KMS-11 (cell line): ENCODE results near the gene UBQLN4.
A peak's percentile ranks its signal among the peaks of the same experiment; 100 is the strongest.

ENCODE experiments used
- H2AFZ ChIP-seq: fragments of 200-600 bp; sonication (generic); 2 replicates; pipeline ENCODE4 v1.6.1; 2016; ENCODE audit warnings: antibody characterized with exemption, mixed run types, low read depth
- H3K27ac ChIP-seq: fragments of 200-600 bp; sonication (generic); 2 replicates; pipeline ENCODE4 v1.6.1; 2016; ENCODE audit warnings: mild to moderate bottlenecking, mixed run types
- H3K27me3 ChIP-seq: fragments of 200-600 bp; sonication (generic); 2 replicates; pipeline ENCODE4 v1.6.1; 2017; ENCODE audit warnings: mild to moderate bottlenecking, low read depth, mixed run types, moderate library complexity; ENCODE audit not compliant: insufficient read depth
- H3K36me3 ChIP-seq: fragments of 200-600 bp; sonication (generic); 2 replicates; pipeline ENCODE4 v1.6.1; 2017; ENCODE audit warnings: mild to moderate bottlenecking, mixed run types; ENCODE audit not compliant: insufficient read depth
- H3K4me1 ChIP-seq: fragments of 200-600 bp; sonication (generic); 2 replicates; pipeline ENCODE4 v1.6.1; 2016; ENCODE audit warnings: mild to moderate bottlenecking, low read depth, mixed run types; ENCODE audit not compliant: poor library complexity, severe bottlenecking
- H3K4me2 ChIP-seq: fragments of 200-600 bp; sonication (generic); 2 replicates; pipeline ENCODE4 v1.7.0; 2016; ENCODE audit warnings: mild to moderate bottlenecking, mixed run types
- H3K4me3 ChIP-seq: fragments of 200-600 bp; sonication (generic); IDR thresholded peaks from 2 replicates; pipeline ENCODE4 v1.6.1; 2017; ENCODE audit warnings: low read depth, low read length, mixed read lengths; ENCODE audit not compliant: insufficient read depth
- H3K79me2 ChIP-seq: fragments of 200-600 bp; sonication (generic); 2 replicates; pipeline ENCODE4 v1.6.1; 2016; ENCODE audit warnings: low read depth, mixed run types; ENCODE audit not compliant: insufficient read depth
- H3K9ac ChIP-seq: fragments of 200-600 bp; sonication (generic); 2 replicates; pipeline ENCODE4 v1.6.1; 2016; ENCODE audit warnings: mild to moderate bottlenecking, mixed run types
- H4K20me1 ChIP-seq: fragments of 200-600 bp; sonication (generic); 2 replicates; pipeline ENCODE4 v1.6.1; 2016; ENCODE audit warnings: mild to moderate bottlenecking, mixed run types; ENCODE audit not compliant: insufficient read depth
- TF ChIP-seq, protein P1 (sequence below): fragments of 200-600 bp; sonication (generic); conservative IDR thresholded peaks from 2 replicates; pipeline ENCODE4 v1.6.1; 2017; ENCODE audit warnings: low read depth, mild to moderate bottlenecking, antibody characterized with exemption, low read length, moderate library complexity, mixed read lengths

The UBQLN4 gene

DNA sequence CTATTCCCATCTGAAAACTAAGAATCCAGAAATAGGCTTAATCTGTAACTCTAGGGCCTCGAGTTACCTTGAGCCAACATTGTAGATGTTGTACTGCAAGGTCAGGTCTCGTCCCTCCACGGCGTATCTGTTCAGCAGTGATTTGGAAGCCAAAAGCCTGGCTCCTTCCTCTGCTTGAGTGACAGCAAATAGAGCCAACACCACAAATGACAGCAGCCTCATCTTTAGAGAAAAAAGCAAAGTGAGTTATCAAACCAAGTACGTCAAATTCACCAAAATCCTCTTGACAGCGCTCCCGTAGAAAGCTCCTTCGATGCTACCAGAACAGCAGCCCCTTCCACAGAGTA lies 33.7 kb downstream of the UBQLN4 start:
- peaks cover 28% of the 10 kb centered on the region; the same call in 1 of the 2 replicates for H3K36me3 ChIP-seq
- no peak overlapping the region; the same call in 1 of the 2 replicates for H3K27ac ChIP-seq
- H3K4me2 ChIP-seq: peak overlapping the region; percentile 83
- TF ChIP-seq, protein P1, sequence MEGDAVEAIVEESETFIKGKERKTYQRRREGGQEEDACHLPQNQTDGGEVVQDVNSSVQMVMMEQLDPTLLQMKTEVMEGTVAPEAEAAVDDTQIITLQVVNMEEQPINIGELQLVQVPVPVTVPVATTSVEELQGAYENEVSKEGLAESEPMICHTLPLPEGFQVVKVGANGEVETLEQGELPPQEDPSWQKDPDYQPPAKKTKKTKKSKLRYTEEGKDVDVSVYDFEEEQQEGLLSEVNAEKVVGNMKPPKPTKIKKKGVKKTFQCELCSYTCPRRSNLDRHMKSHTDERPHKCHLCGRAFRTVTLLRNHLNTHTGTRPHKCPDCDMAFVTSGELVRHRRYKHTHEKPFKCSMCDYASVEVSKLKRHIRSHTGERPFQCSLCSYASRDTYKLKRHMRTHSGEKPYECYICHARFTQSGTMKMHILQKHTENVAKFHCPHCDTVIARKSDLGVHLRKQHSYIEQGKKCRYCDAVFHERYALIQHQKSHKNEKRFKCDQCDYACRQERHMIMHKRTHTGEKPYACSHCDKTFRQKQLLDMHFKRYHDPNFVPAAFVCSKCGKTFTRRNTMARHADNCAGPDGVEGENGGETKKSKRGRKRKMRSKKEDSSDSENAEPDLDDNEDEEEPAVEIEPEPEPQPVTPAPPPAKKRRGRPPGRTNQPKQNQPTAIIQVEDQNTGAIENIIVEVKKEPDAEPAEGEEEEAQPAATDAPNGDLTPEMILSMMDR: no peak
- H3K4me3 ChIP-seq: peak overlapping the region; percentile 99
- H3K4me1 ChIP-seq: peaks cover 26% of the 10 kb centered on the region
- no peaks in the 10 kb centered on the region for H3K27me3 ChIP-seq
- H3K9ac ChIP-seq: peak overlapping the region; percentile 55; the same call in 1 of the 2 replicates
- peak overlapping the region; percentile 70; the same call in 1 of the 2 replicates for H2AFZ ChIP-seq
- peaks cover 42% of the 10 kb centered on the region for H3K79me2 ChIP-seq
- H4K20me1 ChIP-seq: no peaks in the 10 kb centered on the region

DNA sequence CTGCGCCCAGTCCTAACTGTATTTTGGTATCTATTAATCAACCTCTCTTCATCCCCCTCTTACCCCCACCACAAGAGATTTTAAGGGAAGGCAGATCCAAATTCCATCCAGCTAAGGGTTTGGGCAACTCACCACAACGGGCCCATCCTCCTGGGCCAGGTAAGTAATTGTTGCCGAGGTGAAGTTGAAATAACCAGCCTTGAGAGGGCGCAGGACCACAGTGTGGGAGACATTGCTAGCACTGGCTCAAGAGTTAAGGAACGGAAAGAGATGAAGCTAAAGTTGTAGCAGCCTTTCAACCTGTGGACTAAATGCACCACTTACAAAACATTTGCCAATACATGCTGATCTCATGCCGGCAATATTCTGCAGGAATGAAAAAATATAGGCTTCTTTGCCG lies 38.8 kb downstream of the UBQLN4 start:
- Histone ChIP-seq H3K4me3 (no peak overlapping the region), H3K79me2 (peaks cover 46% of the 10 kb centered on the region), H2AFZ (no peak overlapping the region), H4K20me1 (no peaks in the 10 kb centered on the region), H3K27ac (no peak overlapping the region), H3K27me3 (no peaks in the 10 kb centered on the region), H3K36me3 (peaks cover 76% of the 10 kb centered on the region; the same call in 1 of the 2 replicates), H3K4me2 (no peak overlapping the region), H3K4me1 (peaks cover 70% of the 10 kb centered on the region), H3K9ac (no peak overlapping the region)
- TF ChIP-seq, protein P1: 0 out of 2 replicates have a peak, but pooled peaks have one; percentile 13

DNA sequence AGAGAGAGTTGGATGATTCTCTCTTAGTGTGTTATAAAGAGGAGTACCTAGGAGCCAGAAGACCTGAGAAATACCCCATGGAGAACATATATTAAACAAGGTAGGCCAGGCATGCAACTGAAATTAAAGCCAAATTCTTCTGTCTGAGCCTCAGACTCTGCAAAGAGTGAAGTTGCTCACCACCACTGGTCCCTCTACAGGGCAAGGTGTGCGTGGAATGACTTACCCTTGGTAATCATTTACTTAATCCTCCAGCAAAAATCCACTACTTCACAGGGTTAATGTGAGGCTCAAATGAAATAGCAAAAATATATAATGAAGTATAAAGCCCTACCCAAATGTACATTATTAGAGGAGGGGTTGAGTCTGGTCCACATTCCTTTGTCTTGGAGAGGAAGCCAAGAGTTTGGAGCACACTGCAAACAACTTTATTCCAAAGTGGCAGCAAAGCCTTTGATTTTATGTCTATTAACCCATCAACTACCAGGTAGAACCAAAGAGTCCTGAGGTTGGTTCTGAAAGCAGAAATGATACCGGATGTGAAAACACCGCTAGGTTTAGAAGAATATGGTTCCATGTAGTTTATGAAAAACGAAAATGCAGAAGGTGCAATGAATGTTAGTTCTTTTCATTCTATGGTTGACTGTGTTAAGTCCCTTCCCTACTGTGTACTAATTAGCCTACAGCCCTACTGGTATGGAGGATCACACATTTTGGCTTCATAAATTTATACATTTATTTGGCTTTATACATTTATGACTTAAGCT lies 41.4 kb downstream of the UBQLN4 start:
- H2AFZ ChIP-seq: no peak overlapping the region
- H3K9ac ChIP-seq: no peak overlapping the region
- no peaks in the 10 kb centered on the region for H3K27me3 ChIP-seq
- H3K4me1 ChIP-seq: peaks cover 66% of the 10 kb centered on the region
- no peaks in the 10 kb centered on the region for H4K20me1 ChIP-seq
- H3K4me3 ChIP-seq: peak overlapping the region; percentile 8
- TF ChIP-seq, protein P1: no peak
- H3K27ac ChIP-seq: no peak overlapping the region; the same call in 1 of the 2 replicates
- H3K36me3 ChIP-seq: peaks cover 72% of the 10 kb centered on the region; the same call in 1 of the 2 replicates
- H3K79me2 ChIP-seq: peaks cover 20% of the 10 kb centered on the region; the same call in 1 of the 2 replicates
- H3K4me2 ChIP-seq: peak overlapping the region; percentile 0; the same call in 1 of the 2 replicates

DNA sequence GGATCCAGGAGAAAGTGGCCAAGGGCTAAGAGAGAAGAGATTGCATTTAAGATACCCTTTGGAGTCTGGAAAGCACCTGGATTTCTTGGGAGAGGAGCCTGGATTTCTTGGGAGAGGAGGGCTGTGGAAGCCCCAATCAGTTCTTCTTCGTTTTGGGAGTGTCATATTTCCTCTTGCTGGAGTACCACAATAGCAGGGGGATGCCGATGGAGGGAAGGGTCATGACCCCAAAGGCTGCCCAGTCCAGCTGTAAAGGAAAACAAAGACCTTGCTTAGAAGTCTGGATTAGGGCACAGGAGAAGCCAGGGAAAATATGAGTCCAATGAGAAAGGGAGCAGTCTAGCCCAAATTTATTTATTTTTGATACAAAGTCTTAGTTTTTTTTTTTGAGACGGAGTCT lies 44.2 kb downstream of the UBQLN4 start:
- peak overlapping the region; percentile 2; the same call in 1 of the 2 replicates for H3K27ac ChIP-seq
- H3K4me2 ChIP-seq: peak overlapping the region; percentile 11
- no peaks in the 10 kb centered on the region for H3K27me3 ChIP-seq
- peaks cover 62% of the 10 kb centered on the region; the same call in 1 of the 2 replicates for H3K36me3 ChIP-seq
- H3K4me1 ChIP-seq: peaks cover 61% of the 10 kb centered on the region
- peaks cover 5% of the 10 kb centered on the region; the same call in 1 of the 2 replicates for H3K79me2 ChIP-seq
- TF ChIP-seq, protein P1: no peak; the same call in 1 of the 2 replicates
- H3K9ac ChIP-seq: no peak overlapping the region
- no peak overlapping the region for H2AFZ ChIP-seq
- no peaks in the 10 kb centered on the region for H4K20me1 ChIP-seq
- no peak overlapping the region for H3K4me3 ChIP-seq
